AG04449 (cell line): ENCODE measurements around the gene PHLPP2.

Experiments
- CTCF ChIA-PET: fragments of 350-600 bp; formaldehyde crosslinking; extraction: SDS; loops from one replicate; lab custom pipeline; 2021; ENCODE audit warnings: antibody characterized with exemption; lab: Yijun Ruan, JAX
- POLR2A ChIA-PET: fragments of 400-600, 350-600 bp; formaldehyde crosslinking; extraction: SDS; loops from one replicate; lab custom pipeline; 2020; ENCODE audit warnings: antibody characterized with exemption, inconsistent platforms; lab: Yijun Ruan, JAX
- DNase-seq: peaks from one replicate; pipeline ENCODE4 v3.0.0-alpha.2; 2010; ENCODE audit warnings: low read depth, low spot score
- H3K4me3 ChIP-seq: 2 replicates; pipeline ENCODE4 v1.5.1; 2011; ENCODE audit warnings: low read depth, mild to moderate bottlenecking, control low read depth, low read length
- TF ChIP-seq, protein P1 (sequence below): IDR thresholded peaks from one replicate; pipeline ENCODE4 v1.5.1; 2011; ENCODE audit warnings: mild to moderate bottlenecking, moderate library complexity, low read length, control low read depth, inconsistent platforms; ENCODE audit not compliant: insufficient read depth; ENCODE audit errors: missing control alignments

The PHLPP2 gene

GRCh38 chr16:71758293-71758760 lies 33.8 kb upstream of the PHLPP2 start:
- H3K4me3 ChIP-seq: no peak overlapping the region
- TF ChIP-seq, protein P1, sequence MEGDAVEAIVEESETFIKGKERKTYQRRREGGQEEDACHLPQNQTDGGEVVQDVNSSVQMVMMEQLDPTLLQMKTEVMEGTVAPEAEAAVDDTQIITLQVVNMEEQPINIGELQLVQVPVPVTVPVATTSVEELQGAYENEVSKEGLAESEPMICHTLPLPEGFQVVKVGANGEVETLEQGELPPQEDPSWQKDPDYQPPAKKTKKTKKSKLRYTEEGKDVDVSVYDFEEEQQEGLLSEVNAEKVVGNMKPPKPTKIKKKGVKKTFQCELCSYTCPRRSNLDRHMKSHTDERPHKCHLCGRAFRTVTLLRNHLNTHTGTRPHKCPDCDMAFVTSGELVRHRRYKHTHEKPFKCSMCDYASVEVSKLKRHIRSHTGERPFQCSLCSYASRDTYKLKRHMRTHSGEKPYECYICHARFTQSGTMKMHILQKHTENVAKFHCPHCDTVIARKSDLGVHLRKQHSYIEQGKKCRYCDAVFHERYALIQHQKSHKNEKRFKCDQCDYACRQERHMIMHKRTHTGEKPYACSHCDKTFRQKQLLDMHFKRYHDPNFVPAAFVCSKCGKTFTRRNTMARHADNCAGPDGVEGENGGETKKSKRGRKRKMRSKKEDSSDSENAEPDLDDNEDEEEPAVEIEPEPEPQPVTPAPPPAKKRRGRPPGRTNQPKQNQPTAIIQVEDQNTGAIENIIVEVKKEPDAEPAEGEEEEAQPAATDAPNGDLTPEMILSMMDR: no peak
- DNase-seq: no peak
- POLR2A ChIA-PET: no interaction called here
- CTCF ChIA-PET: interaction anchor here (1.5 kb wide), 1 partner anchor 24 kb away, joined by 4 read pairs; no protein-coding TSS in a partner anchor

DNA sequence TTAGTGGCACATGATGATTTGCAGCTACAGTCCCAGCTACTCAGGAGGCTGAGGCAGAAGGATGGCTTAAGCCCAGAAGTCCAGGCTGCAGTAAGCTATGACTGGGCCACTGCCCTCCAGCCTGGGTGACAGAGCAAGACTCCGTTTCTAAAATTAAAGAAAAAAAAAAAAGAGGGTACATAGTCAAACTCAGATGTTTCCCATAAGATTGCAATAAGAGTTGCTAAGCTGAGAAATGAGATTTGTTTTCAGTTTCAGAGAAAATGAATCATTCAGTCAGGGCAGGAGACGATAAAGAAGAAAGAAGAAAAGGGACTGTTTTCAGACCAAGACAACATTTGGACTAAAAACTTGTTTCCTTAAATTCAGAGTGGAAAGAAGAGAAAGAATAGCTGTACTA lies 30.2 kb upstream of the PHLPP2 start:
- ChIA-PET CTCF (interaction anchor here (0.8 to 1.4 kb wide), 3 partner anchors 14 to 129 kb away, joined by 3 to 5 read pairs (median 4); partner anchors contain the start of gene ZNF821), POLR2A (interaction anchor here (0.6 kb wide), 1 partner anchor 233 kb away, joined by 3 read pairs; no protein-coding TSS in a partner anchor)
- no peak for DNase-seq
- TF ChIP-seq, protein P1: no peak
- no peak overlapping the region for H3K4me3 ChIP-seq

- no peak for DNase-seq
- CTCF ChIA-PET: interaction anchor here (1.0 to 1.4 kb wide), 3 partner anchors 16 to 127 kb away, joined by 3 to 4 read pairs (median 3); no protein-coding TSS in a partner anchor
- TF ChIP-seq, protein P1: no peak
- POLR2A ChIA-PET: interaction anchor here (0.6 kb wide), 1 partner anchor 232 kb away, joined by 3 read pairs; no protein-coding TSS in a partner anchor
- H3K4me3 ChIP-seq: no peak overlapping the region
These were observed 29.6 kb upstream of the PHLPP2 start for GRCh38 chr16:71754108-71754507.

GRCh38 chr16:71748226-71748625 lies 23.7 kb upstream of the PHLPP2 start:
- CTCF ChIA-PET: interaction anchor here (0.8 to 1.8 kb wide), 4 partner anchors 9 to 135 kb away, joined by 3 to 4 read pairs (median 3); no protein-coding TSS in a partner anchor
- TF ChIP-seq, protein P1: no peak
- POLR2A ChIA-PET: no interaction called here
- no peak overlapping the region for H3K4me3 ChIP-seq
- DNase-seq: no peak

DNA sequence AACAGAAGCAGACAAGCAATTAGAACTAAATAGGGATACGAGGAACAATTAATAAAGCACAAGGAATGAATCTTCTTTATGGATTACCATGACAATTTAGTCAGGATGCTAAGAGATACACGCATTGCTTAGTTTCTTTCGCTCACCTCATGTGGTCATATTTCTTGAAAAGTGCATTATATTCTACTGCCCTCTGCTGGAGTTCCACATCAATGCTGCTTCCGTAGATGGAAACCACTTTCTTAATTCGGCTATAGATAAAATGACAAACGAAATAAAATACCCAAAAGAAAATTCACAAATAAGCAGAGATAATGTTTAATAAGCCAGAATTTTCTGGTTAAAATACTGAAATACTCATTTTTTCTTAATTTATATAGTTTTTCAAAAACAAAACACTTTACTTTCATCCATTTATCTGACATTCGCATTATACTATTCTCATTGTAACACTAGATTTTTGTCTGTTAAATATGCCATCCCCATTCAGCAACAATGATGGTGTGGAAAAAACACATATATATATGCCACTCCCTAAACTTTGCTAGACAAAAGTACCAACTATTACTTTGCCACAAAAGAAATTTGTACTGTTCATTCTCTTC lies 22.0 kb upstream of the PHLPP2 start:
- POLR2A ChIA-PET: no interaction called here
- CTCF ChIA-PET: interaction anchor here (1.3 to 1.8 kb wide), 3 partner anchors 17 to 181 kb away, joined by 3 to 6 read pairs (median 4); no protein-coding TSS in a partner anchor
- TF ChIP-seq, protein P1: peak; percentile 52
- H3K4me3 ChIP-seq: no peak overlapping the region
- no peak for DNase-seq

DNA sequence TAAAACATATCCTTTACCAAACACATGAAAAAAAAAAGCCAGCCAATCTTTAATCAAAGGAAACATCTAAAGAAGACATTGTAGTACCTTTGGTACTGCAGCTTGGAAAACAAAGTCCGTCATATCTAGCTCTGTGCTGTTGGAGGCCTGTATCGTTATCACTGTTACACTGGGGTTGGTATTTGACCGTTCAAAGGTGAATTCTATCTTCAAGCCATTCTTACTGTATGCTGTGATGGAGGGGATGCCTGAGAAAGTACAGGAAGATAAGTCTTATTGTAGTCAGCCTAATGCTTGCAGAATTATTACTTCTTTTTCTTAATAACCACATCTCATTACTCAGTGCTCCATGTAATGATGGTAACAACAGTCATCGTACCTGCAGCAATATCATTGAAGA lies 14.4 kb upstream of the PHLPP2 start:
- no peak overlapping the region for H3K4me3 ChIP-seq
- POLR2A ChIA-PET: no interaction called here
- DNase-seq: no peak
- TF ChIP-seq, protein P1: no peak
- CTCF ChIA-PET: no interaction called here
